CD4-positive, alpha-beta T cell treated with Interferon gamma for 1 hour (primary cell): Measurements from ENCODE around the gene FBXO15.

Source experiments
- DNase-seq: peaks from one replicate; pipeline ENCODE4 v3.0.0-alpha.2; 2020

FBXO15 gene

GRCh38 chr18:74110976-74111375 is 36.7 kb downstream of the FBXO15 start:
- DNase-seq = no peak

- DNase-seq = no peak
These were observed 37.5 kb downstream of the FBXO15 start for GRCh38 chr18:74110149-74110548.

DNA sequence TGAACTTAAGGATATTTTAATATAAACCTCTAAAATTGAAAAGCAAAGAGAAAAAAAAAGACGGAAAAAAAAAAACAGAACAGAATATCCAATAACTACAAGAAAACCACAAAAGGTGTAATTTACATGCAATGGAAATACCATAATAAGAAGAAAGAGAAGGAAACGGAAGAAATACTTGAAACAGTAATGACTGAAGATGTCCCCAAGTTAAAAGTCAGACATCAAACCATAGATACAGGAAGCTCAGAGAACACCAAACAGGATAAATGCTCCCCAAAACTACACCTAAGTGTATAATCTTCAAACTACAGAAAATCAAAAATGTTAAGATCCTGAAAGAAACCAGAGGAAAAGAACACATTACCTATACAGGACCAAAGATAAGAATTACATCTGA is 39.2 kb downstream of the FBXO15 start:
- no peak for DNase-seq

DNA sequence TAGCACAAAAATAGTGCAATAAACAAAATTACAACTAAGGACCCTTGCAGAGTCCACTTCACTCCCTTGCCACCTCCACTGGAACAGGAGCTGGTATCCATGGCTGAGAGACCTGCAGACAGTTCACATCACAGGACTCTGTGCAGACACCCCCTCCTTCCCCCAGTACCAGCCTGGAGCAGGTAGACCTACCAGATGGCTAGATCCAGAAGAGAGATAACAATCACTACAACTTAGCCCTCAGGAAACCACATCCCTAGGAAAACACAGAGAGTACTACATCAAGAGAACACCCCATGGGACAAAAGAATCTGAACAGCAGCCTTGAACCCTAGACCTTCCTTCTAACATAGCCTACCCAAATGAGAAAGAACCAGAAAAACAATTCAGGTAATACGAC is 49.8 kb downstream of the FBXO15 start:
- no peak for DNase-seq

GRCh38 chr18:74092922-74093321 is 54.7 kb downstream of the FBXO15 start:
- DNase-seq = no peak

DNA sequence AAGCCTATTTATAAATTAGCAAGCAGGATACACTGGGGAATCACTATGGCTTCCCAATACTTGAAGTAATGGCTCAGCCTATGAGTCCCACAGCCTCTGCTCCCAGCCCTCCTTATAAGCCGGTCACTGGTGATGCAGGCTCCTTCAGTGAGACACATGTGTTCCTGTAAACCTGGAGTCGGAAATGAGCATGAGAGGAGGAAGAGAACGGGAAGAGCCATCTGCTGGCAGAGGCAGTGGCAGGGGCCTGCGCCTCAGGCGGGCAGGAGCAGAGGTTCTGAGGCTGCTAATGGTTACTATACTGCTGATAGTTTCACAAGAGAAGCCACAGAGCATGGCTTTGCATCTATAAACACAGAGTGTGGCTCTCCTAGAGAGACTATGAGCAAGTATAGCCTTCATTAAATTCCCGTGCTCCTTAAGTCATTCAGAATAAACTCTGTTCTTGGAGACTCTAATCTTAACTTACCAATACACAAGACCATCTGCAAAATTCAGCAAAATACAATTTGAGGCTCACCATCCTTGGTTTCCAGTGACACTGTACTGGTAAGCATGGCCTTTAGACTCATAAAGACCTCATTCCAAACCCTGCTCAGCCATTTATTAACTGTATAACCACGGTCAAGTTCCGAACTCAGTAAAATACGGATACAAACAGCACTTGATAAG is 63.3 kb downstream of the FBXO15 start:
- DNase-seq = no peak

DNA sequence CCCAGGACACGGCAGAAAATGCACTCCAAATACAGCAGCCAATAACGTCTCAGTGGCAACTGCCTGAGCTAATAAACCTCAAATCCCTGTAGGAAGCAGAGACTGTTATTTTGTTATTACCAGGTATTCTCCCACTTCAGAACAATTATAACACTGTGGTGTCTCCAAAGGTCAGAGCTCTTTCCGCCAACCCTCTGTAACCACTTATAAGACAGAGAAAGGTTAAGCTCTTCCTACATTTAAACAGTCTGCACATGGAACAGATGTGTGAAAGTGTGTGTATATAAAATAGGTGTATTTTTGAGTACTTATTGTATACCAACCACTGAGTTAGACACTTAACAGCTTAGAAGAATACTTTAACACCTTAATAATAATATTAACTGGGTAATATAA is 64.1 kb downstream of the FBXO15 start:
- no peak for DNase-seq

DNA sequence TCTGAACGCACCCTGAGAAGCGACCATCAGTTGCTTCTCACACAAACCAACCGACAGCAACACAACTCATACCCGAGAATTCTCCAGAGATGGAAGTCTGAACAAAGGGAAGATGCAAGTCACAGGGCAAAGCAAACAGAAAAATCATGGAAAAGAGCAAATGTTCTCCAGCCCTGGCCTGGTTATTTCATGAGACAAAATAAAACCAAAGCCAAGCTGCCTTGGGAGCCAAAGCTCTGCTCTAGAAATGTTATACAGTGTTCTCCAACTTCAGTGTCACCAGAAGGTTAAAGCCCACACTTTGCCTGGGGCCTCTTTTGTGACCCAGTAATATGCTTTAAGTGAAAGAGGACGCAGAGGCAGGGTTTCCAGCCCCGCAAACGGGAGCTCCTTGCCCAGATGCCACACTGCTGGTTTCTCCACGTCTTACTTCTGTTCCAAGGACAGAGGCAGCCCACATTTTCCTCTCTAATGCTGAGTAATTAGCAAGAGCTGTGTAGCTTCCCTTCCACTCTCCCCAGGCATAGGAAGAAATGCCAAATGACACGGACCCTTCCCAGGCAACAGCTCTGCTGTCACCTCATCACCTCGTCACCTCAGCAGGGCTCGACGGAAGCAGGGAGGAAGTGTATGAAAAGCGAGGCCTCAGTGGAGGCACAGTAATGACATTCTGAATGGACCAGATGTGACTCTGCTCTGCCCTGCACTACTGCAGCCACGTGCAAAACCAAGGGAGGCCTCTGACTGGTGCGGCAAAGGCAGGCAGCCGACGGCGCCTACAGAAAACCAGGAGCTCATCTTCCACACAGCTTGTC is 64.7 kb downstream of the FBXO15 start:
- no peak for DNase-seq

DNA sequence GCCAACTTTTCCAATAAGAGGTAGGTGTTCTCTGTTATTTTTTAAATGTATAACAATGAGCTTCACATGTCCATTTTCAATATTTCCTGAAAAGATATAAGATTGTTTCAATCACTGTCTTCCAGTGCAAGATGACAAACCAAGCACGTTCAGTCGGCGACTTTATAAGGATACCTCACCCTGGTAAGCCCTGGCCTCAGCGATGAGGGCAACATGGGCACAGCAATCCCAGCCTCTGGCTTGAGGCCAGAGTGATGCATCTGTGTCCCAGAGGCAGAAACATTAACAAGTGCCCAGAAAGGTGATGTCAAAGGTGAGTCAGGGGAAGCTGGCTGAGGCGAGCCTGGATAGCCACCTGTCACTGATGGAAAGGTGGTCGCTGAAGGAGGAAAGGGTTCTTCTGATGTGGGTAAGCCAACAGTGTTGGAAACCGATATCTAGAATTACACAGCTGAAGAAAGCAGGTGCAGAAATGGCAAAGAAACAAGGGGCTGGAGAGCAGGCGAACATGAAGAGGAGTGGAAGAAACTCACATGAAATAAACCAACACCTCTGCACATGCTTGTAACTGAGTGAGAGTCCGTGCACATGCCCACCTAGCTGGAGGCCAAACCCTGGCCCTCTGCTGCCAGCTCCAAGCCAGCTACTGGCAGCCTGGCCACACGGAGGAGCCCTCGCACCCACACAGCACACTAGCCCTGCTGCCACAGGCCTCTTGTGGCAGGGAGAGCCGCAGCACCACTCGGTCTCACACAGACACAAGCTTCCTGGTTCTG is 65.5 kb downstream of the FBXO15 start:
- peak; percentile 73 for DNase-seq

- DNase-seq = no peak
These were observed 69.4 kb downstream of the FBXO15 start for GRCh38 chr18:74078257-74078656.

DNA sequence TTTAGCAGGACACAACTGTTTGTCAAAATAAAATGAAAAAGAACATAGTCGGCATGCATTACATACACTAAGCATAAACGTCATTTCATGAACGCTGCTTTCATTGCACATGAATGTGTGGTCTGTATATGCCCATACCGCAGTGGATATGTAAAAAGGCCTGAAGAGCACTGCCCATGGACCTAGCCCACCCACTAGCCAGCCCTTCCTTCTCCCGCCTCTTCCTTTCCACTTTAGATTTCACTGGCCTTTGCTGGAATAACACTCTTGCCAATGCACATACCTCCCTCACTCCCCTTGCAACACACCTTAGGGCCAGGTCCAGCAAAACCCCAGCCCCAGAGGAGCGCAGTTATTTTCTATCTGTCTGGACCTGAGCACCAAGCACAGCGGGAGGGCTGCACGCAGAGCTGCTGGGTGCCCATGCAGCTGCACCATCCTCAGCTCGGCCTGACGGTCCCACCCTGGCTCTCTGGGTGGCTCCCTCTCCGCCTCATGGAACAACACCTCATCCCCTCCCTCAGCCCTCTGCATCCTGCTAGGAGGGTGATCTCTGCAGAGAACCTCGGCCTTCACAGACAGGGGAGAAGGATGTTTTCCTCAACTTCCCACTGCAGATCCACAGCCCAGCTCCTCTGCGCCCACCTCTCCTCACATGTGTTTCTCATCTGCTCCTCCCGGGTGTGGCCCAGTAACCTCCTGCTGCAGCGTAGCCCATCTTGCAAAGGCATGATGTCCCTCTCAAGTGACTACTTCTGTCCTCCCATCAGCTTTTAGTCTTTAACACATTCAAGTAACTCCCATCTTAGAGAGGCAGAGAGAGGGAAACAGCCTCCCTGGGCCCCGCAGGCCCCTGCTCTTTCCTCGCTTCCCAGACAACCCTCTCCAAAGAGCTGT is 72.7 kb downstream of the FBXO15 start:
- DNase-seq = no peak

GRCh38 chr18:74073957-74074667 is 73.5 kb downstream of the FBXO15 start:
- no peak for DNase-seq

DNA sequence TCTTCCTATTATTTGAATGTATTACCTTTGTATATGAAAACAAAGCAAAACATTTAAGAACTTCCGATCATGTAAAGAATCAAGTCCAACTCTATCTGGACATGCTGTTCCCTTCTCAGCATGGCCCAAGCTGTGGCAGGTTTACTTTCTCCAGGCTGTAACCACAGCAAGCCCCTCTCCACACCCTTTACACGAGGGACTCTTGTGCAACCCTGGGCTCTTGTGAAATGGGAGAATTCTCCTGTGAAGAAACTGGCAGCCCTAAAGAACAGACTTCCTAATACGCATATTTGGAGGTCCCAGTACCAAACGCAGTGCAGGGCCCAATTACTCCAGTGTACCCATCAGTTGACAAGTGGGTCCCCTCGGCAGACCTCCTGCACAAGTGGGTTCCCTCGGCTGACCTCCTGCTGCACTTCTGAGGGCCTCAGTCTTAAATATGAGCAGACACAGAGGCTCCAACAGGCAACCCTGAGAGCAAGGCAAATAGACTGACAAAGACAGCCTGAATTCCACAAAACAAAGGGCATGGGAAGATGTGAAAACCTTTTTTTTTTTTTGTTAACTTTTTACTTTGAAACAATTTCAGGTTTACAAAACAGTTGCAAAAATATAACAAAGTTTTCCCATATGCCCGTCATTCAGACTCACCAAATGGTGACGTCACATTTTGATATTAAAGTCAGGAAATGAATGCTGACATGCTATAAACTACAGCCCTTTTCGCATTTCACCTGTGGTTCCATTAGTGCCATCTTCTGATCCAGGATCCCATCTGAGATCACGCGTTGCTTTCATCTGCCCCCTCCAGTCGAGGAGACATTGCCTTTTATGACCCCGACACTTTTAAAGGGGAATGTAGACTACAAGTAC is 78.2 kb downstream of the FBXO15 start:
- DNase-seq = no peak

GRCh38 chr18:74068296-74068695 is 79.3 kb downstream of the FBXO15 start:
- no peak for DNase-seq

DNA sequence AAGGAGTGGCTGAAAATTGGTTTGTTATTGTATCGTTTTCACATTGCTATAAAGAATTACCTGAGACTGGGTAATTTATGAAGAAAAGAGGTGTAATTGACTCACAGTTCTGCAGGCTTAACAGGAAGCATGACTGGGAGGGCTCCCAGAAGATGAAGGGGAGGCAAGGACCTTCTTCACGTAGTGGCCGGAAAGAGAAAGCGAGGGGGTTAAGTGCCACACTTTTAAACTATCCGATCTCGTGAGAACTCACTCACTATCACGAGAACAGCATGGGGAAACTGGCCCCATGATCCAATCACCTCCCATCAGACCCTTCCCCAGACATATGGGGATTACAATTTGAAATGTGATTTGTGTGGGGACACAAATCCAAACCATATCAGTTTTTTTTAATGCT is 81.6 kb downstream of the FBXO15 start:
- DNase-seq = no peak

DNA sequence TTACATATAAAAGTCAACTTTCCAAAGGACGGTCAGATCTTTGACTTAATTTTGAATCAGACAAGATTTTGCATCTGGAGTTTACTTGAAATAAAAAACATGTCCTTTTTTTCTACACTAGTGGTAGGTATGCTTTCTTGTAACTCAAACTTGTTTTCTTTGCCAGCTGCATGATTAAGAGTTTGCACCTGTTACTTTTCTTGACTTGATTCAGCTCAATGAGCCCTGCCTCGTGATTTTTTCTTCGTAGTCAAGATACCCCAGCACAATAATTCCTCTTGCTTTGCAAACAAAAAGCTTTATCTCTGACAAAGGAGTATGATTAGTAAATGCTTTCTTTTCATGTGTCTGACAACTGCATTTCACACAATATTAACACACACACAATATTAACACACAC is 82.3 kb downstream of the FBXO15 start:
- no peak for DNase-seq

DNA sequence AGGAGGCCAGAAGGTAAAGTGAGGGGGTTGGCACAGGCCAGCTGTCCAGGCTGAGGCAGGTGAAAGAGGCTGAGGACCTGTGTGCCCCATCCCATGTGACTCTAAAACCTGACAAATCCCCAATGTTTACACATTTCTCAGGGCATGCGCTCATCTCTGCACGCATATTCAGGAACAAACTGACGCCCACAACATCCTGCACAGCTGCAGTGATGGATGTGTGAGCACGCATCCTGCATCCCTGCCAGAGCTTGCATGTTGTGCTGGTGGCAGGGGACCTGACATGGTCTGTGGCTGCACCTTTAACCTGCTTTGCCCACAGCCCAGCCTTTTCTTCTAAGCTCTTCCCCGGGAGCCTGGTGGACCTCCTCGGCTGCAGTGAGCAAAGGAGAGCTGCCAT is 83.1 kb downstream of the FBXO15 start:
- DNase-seq = peak; percentile 24

DNA sequence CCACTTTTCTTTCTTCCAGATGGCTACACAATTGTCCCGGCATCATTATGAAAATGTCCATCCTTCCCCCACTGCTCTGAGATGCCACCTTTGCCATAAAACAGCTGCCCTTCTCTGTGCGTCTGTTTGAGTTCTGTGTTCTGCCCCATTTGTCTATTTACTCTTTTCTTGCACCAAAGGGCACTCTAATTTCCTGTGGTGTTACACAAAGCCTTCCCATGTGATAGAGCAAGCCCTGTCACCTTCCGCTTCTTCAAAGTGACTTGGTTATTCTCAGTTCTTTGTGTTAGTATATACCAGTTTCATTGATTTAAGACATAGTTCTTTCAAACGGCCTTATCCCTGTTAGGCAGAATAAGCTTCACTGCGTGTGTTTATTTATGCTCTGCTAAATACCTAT is 84.1 kb downstream of the FBXO15 start:
- no peak for DNase-seq

DNA sequence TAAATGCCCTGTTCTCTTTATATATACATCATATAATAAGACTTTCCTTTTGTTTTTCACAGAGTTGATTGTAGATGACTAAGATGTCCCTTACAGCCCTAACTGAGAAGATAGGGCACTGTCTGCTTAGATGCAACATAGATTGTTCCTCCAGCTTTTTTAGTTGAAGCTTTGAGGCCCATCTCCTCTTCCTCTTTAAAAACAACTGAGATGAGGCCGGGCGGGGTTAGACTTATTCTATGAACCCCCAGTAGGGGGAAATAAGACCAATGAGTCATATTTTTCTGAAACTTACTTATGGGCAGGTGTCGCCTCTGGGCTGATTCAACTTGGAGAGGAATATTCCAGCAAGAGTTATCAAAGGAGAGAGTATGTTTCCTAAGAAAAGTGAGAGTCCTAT is 84.6 kb downstream of the FBXO15 start:
- no peak for DNase-seq

DNA sequence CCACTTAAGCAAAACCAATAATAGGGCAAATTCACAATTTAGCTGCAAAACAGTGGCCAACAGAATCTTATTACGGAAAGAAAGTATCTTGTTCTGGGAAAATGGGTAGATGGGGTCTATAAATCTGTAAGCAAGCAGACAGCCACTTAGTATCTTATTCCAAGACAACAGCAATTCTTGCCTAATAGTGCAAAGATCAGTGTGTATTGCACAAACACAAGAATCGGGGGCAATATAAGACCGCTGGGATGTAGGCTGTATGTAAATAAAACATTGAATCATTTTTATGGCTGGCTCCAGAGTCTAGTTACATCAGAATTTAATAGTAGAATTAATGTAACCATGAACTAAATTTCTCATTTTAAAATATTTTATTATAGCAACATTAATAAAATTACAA is 85.6 kb downstream of the FBXO15 start:
- DNase-seq = no peak

DNA sequence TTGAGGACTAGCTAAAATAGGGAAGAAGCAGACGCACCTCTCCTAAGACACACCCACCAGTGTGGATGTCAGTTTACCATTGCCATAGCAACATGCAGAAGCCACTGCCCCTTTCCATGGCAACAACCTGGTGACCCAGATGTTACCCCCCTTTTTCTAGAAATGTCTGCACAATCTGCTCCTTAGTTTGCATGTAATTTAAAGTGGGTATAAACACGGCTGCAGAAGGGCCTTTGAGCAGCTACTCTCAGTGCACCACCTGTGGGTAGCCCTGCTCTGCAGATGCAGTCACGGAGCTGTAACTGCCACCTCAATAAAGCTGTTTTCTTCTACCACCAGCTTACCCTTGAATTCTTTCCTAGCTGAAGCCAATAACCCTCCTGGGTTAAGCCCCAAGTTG is 87.1 kb downstream of the FBXO15 start:
- DNase-seq = no peak
